Measurements from ENCODE around the gene PRMT3.
"Not testable (repeated sequence)": the region's sequence is repeated elsewhere in the genome, so short reads cannot be mapped to it uniquely, and the experiment has no call there.

PRMT3 gene

DNA sequence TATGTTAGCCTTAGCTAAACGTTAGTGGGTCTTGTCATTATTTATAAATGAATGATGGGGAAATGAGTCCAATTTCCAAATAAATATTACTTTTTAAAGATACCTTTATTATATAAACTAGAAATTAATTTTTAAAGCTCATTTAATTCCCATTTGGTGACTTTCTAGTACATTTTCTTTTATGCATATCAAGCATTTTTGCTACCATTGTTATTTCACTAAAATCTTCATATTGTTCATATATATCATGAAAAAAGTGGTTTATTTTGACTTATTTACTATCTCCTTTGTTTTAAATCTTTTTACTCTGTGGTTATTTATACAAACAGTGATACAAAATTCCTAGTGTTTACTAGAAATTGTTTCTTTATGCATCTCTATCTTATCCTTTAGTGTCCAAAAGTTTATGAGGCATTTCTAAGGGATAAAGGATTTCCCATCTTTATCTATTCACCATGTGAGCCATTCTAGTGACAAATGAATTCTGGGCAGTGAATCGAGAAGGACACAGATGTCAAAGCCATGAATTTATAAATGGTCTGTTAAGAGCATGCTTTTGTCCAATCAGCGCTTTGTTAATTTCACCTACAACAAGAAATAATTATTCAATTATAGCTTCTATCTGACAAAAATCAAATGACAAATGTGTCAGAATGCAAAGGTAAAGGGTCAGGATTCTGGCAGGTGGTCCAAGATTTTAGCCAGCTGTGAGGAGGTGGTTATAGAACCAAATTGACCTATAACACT, 70.6 kb downstream of the PRMT3 start:
- DNase-seq: no peak

DNA sequence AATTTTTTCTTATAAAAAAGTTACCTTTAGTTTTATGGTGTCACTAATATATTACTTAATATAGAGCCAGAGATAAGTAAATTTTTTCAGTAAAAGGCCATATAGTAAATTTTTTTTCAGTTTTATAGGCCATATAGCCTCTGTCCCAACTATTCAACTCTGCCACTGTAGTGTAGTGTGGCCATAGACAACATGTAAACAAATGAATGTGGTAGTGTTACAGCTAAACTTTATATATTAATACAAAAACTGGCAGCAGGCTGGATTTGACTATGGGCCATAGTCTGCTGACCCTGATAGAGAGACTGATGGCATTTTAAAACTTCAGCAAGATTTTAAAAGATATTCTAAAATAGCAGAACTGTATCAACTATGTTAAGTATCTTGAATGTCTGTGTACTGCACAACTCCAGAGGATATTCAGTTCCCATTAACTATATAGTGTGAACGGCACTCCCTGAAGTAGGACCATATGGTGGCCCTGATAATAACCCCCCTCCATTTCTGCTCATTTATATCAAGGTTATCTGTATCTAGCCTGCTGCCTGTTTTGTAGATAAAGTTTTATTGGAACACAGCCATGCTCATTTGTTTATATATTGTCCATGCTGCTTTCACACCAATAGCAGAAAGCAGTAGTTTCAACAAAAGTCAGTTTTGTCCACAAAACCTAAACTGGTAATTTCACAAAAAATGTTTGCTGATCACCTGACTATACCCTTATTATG, 71.6 kb downstream of the PRMT3 start:
- no peak for DNase-seq

DNA sequence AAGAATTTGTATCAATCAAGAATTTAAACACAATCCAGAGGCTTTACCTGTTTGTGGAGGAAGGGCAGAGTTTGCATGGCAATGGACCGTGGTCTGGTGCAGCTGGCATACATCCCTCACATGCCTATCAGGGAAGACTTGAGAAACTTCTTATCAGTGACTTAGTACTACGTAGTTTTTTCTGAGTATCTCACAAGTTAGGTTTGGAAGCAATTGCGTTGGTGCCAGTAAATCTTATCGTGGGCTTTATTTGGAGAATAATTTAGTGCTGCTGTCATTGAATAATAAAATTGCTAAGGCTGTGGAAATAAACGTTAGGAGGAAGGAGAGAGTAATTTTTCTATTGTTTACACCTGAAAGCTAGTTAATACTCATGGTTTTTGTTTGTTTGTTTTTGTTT, 72.3 kb downstream of the PRMT3 start:
- no peak for DNase-seq

DNA sequence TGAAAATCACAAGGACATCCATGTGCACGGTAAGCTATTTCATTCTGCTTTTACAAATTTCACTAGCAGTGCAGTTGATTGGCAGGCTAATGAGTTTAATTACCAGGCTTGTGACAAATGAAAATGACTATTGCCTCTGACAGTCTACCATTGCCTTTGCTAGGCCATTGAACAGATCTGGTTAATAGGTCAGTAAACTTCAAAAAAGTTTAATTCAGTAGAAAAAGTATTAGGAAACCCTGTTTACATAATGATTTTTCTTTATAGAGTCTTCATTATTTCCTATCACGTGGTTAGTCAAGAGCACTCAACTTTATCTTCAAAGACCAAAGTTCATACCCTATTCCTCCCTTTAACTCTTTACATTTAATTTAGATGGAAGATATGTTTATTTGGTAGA, 77.0 kb downstream of the PRMT3 start:
- DNase-seq: no peak

DNA sequence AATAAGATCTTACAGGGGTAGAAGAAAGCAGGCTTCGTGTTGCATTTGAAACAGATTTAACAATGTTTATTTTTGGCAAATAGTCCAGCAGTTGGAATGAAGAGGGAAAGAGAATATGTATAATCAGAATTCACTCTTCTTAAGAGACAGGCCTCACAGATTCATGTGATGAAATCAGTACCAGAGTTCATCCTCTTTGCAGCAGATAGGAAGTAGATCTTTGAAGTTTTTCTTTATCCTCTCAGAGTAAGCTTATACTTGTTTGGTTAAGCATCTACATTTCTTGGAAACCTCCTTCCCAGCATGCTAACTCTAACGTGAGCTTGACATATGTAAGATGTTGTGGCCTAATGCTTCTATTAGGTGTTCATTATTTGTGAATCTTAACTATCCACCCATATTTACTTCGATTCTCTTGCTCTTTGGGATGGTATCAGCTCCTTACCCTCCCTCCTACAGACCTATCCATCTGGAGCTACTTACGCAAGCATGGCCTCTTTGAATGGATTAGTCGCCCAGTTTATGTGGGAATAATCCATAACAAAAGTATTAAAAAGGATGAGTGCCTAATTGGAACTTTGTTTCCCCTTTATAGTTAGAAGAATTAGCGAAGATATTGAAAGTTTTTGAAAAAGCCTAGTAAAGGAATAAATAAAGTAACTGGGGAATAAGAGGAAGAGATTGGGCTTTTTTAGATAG, 80.1 kb downstream of the PRMT3 start:
- DNase-seq: no peak

DNA sequence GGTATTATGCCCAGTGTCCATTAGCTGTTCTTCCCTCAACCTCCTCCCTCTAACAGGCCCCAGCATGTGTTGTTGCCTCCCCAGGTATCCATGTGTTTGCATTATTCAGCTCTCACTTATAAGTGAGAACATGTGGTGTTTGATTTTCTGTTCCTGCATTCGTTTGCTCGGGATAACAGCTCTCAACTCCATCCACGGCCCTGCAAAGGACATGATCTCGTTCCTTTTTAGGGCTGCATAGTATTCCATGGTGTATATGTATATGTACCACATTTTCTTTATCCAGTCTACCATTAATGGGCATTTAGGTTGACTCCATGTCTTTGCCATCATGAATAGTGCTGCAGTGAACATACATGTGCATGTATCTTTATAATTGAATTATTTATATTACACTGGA, 82.8 kb downstream of the PRMT3 start:
- no peak for DNase-seq

DNA sequence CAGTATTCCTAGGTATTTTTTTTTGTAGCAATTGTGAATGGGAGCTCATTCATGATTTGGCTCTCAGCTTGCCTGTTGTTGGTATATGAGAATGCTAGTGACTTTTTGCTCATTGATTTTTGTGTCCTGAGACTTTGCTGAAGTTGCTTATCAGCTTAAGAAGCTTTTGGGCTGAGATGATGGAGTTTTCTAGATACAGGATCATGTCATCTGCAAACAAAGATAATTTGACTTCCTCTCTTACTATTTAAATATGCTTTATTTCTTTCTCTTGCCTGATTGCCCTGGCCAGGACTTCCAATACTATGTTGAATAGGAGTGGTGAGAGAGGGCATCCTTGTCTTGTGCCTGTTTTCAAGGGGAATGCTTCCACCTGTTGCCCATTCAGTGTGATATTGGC, 84.4 kb downstream of the PRMT3 start:
- not testable (repeated sequence) for DNase-seq

DNA sequence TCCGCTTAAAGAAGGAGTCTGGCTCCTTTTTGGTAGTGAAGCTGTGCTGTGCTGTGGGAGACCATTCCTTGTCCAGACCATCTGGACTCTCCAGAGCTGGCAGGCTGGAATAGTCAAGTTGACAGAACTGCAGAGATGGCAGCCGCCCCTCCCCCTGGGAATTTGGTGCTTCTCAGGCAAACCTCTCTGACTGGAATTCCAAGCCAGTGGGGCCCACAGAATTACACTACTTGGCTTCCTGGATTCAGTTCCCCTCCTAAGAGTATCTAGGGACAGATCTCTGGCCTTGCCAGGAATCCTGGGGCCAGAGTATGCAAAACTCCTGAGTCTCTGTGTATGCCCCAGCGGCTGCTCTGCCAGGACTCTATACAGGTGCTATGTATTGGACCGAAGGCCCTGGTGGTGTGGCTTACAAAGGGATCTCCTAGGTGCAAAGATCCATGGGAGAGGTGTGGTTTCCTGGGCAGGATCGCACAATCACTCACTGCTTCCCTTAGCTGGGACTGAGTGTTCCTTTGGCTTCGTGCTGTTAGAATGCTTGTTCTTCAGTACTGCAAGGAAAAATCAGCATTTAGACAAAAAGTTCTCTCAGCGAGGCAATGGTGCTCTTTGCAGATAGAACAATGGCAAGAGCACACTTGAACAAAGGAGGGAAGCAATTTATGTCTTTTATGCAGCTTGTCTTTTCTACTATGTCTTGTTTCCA, 86.8 kb downstream of the PRMT3 start:
- no peak for DNase-seq

DNA sequence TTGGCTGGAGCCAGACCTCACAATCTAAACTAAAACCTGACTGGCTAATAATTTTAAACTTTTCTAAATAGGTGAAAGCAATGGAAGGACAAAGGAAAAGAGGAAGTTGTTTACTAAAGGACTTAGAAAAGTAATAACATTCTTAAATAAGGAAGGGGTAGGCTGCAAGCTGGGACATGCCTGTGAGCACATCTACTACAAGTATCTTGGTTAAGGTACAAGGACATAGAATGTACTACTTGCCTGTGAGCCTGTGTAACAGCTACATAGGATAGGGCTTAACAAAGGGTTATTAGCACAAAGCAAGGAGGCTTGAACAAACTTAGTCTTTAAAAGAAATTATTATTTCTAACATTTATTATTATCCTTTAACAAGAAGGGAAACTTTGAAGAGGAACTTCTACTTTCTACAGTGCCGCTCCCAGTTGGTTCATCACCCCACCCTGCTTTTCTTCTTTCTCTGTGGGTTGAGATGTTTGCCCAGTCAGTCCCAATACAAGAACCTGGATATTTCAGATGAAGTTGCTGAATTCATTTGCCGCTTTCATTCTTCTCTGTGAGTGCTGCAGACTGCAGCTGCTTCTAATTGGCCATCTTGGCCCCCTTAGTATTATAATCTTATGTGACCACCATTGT, 87.5 kb downstream of the PRMT3 start:
- DNase-seq: no peak

DNA sequence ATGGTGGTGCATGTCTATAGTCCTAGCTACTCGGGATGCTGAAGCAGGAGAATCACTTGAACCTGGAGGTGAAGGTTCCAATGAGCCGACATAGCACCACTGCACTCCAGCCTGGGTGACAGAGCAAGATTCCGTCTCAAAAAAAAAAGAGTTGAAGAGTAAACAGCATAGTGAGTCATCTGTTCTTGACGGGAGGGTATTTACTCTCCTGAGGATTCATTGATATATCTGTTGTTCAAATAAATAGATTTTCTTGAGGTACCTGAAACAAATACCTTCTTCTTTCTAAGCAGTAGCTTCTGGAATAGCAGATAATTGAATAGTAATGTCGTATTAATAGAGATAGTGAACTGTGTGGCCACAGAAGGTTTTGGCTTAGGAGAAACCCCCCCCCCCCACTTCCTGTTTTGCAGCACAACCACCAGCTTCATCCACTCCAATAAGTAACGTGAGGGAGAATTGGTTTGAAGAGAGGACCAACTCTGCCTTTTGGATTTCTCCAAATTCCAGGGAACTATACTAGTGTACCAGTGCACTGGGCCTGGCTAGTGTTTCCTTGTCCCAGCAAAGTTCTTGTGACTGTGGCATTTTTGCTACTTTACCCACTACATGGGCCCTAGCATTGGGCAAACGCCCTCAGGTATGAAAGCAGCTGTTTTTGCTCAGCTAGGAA, 90.0 kb downstream of the PRMT3 start:
- DNase-seq: no peak

DNA sequence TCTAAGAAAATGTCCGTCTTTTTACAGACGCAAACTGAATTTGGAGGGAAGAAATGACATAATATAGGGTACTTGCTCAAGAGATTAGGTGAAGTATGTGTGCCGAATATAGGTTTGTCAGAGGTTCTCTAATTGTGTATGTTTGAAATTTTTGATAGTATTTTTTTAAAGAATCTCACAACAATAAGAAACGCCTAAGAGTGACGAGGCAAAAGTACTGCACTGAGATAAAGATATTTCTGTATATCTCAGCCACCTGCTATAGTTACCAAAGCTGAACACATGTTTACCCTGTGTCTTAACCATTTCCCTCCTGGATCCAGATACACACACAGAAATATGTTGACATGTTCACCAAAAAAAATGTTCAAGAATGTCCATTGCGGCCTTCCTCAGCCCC, 92.0 kb downstream of the PRMT3 start:
- DNase-seq: no peak

DNA sequence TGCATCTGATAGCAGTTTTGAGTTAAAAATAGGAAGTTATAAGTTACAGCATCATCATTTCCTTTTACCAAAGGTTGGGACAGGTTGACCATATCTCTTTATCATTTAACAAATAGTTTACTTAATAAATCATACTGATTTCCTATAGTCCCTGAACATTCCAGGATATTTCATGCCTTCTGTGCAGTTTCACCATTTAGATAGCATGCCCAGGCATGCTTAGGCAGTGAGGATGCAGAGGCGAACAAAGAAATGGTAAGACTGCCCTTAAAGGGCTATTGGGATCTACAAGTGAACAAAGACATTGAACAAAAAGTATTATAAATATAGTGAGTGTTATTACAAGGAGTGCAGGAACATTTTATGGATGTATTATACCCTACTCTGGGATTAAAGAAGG, 96.4 kb downstream of the PRMT3 start:
- DNase-seq: no peak

DNA sequence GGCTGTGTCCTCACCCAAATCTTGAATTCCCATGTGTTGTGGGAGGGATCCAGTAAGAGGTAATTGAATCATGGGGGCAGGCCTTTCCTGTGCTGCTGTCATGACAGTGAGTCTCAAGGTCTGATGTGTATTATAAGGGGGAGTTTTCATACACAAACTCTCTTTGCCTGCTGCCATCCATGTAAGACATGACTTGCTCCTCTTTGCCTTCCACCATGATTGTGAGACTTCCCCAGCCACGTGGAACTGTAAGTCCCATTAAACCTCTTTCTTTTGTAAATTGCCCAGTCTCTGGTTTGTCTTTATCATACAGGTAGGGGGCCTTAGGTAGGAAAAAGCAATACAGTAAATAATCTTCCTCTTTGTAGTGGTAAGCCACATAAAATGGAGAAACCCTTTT, 96.9 kb downstream of the PRMT3 start:
- DNase-seq: not testable (repeated sequence)

DNA sequence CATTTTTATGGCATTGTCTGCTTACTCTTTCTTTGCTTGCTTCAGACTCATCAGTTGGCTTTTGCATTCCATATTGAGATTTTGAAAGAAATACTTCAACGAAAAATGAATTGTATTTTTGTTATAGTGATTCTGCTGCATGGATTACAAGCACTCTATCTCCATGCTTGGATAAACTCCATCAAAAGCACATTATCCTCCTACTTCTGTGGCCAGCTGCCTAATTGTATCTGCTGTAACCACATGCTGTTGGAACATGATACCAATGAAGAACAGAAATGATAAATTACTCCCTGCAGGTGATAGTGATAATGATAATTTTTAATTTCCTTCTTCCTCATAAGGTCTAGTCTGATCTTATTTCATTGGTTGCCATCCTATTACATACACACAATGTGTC, 100.8 kb downstream of the PRMT3 start:
- no peak for DNase-seq

DNA sequence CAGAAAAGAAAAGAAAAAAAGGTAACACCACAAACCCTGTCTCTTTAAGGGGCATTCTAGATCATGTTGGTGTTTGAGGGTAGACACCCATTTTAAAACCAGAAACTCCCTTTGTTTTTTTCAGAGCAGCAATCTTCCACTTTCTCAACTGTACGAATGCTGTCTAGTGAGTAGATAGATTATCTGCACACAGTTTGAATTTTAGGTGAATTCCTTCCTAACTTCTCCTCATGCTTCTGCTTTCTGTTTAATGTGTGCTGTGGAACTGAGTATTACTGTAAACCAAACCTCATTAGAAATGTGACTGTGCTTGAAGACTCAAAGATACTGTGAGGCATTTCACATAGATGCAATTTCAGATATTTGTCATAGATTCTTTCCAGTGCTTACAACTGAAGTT, 102.4 kb downstream of the PRMT3 start:
- DNase-seq: no peak

DNA sequence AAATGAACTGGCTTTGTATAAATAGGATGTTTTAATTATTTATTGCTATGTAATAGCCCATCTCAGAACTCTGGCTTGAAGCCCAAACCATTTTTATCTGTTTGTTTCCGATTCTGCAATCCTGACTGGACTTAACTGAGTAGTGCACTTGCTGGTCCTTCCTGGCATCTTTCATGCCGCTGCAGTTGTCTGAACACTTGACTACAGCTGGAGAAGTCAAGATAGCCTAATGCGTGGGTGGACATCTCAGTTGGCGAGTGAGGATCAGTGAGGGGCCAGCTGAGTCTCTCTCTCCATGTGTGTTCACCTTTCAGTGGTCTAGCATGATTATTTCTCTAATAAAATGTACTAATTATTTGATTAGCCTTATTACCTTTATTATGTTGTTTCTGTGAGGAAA, 105.8 kb downstream of the PRMT3 start:
- no peak for DNase-seq

DNA sequence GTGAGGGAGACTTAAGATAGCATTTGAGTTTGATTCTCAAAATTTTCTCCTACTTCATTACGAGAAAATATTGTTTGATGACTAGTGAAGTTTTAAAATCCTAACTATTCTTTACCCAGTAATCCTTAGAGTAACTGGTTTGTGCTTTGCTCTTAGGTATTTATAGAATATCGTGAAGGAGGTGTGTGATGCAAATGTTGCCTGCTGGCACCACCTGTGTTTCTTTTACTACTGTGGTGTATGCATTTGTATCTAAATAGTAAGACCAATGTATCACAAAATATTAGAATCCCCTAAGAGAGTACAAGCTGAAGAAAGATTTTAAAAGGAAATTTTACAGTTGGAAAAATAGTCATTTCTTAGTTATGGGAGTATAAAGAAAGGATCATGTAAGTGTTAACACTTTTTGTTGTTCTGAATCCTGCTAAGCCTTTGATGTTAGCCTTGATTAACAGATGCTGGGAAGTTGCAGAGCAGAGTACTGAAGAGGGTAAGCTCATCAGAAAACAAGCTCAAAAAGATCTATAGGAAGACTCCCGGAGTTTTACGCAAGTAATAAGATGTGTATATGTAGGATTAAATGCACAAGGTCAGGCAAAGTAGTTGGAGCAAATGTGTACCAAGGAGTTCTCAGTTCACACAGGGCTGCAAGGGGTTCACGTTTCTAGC, 109.7 kb downstream of the PRMT3 start:
- DNase-seq: no peak

DNA sequence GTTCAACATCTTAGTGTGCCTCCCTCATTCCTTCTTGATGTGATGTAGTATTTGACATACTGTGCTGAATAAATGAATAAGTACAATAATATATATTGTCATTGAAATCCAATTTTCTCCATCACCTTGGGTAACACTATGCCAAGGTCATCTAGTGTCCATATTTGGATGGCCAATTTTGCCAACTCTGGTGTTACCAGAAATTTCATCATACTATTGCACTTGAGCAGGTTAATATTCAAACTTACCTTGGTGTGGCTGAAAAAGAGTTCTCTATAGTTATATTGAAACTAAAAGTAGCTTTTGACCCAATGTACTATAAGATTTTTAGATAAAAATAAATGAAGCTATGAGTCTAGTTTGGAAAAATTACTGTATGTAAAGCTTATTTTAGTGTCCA, 113.7 kb downstream of the PRMT3 start:
- no peak for DNase-seq

DNA sequence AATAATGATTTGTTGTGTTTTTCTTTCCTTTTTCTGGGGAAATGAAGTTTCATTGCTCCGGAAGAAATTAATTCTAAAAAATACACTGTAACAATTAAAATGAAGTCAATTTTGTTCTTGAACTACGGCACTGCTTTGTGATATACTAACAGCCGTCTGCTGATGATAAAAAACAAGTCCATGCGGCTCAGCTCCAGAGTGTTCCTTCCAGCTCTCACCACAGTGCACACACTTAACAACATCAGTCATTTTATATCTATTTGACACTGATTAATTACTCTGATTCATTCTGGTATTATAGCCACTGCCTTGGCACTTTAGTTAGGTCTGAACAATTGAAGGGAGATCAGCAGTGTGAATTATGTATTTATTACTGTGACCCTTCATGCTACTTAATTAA, 114.5 kb downstream of the PRMT3 start:
- DNase-seq: no peak

DNA sequence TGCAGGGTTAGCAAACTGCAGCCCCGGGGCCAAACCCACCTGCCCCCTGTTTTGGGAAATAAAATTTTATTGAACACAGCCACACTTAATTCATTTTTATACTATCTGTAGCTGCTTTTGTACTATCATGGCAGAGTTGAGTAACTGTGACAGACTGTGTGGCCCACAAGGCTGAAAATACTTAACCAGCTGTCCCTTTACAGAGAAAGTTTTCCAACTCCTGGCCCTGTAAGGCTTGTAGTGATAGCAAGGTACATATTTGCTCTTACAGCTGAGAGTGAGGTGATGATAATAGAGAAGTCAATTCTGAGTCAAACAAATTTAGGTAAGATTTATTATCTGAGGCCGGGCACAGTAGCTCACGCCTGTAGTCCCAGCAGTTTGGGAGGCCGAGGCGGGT, 124.5 kb downstream of the PRMT3 start:
- DNase-seq: no peak

DNA sequence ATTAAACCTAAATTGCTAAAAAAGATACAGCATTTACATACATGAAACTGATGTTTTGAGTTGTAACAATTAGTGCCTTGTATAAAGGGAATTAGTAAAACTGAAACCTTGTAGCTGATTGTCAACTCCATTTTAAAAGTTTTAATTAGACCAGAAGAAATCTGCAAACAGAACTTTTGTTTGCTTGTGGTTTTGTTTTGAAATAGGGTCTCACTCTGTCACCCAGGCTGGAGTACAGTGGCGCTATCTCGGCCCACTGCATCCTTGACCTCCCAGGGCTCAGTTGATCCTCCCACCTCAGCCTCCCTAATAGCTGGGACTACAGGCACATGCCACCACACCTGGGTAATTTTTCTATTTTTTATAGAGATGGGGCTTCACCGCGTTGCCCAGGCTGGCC, 125.4 kb downstream of the PRMT3 start:
- no peak for DNase-seq

DNA sequence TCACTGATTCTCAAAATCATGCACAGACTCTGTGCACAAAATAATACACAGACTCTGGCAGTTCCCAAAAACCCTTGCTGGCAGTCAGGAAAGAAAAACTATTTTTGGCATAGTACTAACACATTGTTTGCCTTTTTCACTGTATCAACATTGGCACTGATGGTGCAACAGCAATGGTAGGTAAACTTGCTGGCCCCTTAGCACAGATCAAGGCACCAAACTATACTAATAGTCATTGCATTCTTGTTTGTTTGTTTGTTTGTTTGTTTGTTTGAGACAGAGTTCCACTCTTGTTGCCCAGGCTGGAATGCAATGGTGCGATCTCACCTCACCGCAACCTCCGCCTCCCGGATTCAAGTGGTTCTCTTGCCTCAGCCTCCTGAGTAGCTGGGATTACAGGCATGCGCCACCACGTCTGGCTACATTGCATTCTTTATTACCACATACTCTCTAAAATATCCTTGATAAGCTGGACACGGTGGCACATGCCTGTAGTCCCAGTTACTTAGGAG, 130.9 kb downstream of the PRMT3 start:
- no peak for DNase-seq
